Cardiac fibroblast (primary cell): ENCODE data around the gene NT5DC1.

Experiments used
- DNase-seq, 2 donors: peaks; one replicate each; pipeline versions ENCODE4 v3.0.0 to v3.0.0-alpha.2; 2010; ENCODE audit warnings: low read depth in 2 of 2
- H3K4me3 ChIP-seq, 2 donors: replicated peaks in 1 of 2; 1 replicate in 1 of 2; 2 replicates in 1 of 2; pipeline ENCODE4 v1.5.1; 2011; ENCODE audit warnings: low read depth in 2 of 2, low read length in 2 of 2, mild to moderate bottlenecking in 2 of 2, moderate library complexity in 1 of 2
- CTCF ChIP-seq: IDR thresholded peaks from one replicate; pipeline ENCODE4 v1.5.1; 2011; ENCODE audit warnings: low read depth, mild to moderate bottlenecking, low read length, inconsistent platforms

Gene NT5DC1

DNA sequence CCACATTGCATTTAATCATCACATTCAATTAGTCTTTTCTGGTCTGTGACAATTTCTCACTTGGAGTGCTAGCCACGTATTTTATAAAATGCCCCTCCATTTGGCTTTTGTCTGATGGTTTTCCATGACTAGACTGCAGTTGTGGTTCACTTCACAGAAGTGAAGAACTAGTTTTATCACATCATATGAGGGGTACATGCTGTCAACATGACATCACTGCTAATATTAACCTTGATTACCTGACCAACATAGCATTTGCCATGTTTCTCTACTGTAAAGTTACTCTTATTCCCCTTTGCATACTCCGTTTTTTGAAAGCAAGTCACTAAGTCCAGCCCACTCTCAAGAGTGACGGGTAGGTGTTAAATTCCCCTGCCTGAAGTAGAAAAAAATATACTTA is 73.3 kb downstream of the NT5DC1 start:
- no peak for DNase-seq
- no peak for TF ChIP-seq CTCF
- H3K4me3 ChIP-seq: no peak overlapping the region

DNA sequence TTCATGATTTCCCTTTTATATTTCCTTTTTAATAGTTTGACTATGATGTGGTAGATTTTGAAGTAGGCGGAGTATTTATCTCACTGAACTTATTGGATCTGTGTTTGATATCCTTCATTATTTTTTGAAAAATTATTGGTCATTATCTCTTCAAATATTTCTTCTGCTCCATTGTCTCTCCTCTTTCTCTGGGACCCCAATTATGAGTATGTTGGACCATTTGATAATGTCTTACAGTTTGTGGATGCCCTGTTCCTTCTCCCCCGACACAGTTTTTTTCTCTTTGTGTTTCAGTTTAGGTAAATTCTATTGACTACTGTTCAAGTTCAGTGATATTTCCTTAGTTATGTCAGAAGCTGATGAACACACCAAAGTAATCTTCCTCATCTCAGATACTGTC is 74.7 kb downstream of the NT5DC1 start:
- peak in 1 of 2 donors; percentile 3 for DNase-seq
- H3K4me3 ChIP-seq: no peak overlapping the region
- TF ChIP-seq CTCF: no peak

GRCh38 chr6:116176596-116176995 is 75.9 kb downstream of the NT5DC1 start:
- no peak for TF ChIP-seq CTCF
- DNase-seq: no peak
- no peak overlapping the region for H3K4me3 ChIP-seq

GRCh38 chr6:116180375-116180774 is 79.7 kb downstream of the NT5DC1 start:
- DNase-seq: no peak
- no peak for TF ChIP-seq CTCF
- H3K4me3 ChIP-seq: no peak overlapping the region

DNA sequence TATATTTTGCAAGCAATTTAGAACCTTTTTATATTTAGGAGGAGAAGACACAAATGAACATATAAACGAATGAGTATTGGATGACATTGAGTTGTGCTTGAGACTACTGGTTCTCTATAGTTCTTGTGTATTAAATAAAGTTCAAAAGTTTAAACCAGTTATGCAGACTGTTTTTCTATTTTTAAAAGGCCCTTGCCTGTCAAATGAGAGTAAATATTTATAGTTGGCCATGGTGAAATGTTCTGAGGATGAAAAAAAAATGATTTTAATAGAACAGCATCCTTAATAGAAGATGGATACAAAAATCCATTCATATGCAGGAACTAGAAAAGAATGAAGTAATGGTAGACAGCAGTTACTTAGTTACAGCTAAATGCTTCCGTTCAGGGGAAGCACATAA is 88.8 kb downstream of the NT5DC1 start:
- no peak for TF ChIP-seq CTCF
- DNase-seq: no peak
- H3K4me3 ChIP-seq: no peak overlapping the region

GRCh38 chr6:116190550-116190949 is 89.9 kb downstream of the NT5DC1 start:
- no peak for TF ChIP-seq CTCF
- peak; percentile 80 to 89 for DNase-seq
- no peak overlapping the region for H3K4me3 ChIP-seq

- no peak for DNase-seq
- H3K4me3 ChIP-seq: no peak overlapping the region
- TF ChIP-seq CTCF: no peak
These were observed 91.2 kb downstream of the NT5DC1 start for GRCh38 chr6:116191881-116192280.
